Measurements from ENCODE around the gene CHST13.

The CHST13 gene

DNA sequence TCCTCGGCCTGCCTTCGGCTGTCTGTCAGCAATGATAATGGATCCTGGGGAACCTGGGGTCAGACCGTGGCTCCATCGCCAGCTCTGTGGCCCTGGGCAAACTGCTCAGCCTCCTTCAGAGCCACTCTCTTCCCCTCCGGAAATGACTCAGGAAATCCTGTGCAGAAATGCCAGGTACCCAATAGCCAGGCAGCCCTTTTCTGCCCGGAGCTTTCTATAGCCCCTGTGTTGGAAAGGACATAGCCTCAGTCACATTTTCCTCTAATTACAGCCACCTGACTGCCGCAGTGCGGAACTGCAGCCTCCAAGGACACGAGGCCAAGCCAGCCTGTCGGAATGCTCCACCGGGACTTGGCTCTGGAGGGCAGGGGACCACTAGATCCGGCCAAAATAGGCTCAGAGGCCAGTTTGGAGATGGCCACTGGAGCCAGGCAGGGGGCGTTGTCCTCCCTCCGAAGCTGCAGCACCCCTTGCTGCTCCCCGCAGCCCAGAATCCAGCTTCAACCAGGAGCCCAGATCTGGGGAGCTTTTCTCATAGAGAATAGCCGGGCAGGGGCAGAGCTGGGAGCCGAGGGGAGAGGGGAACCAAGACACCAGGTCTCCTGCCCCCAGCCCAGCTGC, 36.7 kb upstream of the CHST13 start:
- no peak for DNase-seq (ENCODE audit: low read depth in 2 of 2)

DNA sequence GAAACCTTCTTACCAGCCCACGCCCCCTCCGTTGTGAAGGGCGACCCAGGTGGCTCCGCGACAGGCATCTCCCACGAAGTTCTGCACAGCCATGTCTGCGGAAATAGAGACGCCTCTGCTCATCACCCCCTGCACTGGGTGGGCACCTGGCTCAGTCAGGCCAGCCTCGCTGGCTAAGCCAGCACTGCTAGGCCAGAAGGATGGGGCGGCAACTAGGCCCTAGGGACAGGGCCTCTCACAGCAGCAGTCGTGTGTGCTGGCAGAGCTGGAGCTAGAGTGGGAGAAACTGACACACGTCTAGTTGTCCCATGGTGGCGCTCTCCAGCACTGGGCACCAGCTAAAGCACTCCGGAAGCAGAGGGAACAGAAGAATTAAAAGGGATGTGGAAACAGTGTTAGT, 35.8 kb upstream of the CHST13 start:
- no peak for DNase-seq (ENCODE audit: low read depth in 2 of 2)

DNA sequence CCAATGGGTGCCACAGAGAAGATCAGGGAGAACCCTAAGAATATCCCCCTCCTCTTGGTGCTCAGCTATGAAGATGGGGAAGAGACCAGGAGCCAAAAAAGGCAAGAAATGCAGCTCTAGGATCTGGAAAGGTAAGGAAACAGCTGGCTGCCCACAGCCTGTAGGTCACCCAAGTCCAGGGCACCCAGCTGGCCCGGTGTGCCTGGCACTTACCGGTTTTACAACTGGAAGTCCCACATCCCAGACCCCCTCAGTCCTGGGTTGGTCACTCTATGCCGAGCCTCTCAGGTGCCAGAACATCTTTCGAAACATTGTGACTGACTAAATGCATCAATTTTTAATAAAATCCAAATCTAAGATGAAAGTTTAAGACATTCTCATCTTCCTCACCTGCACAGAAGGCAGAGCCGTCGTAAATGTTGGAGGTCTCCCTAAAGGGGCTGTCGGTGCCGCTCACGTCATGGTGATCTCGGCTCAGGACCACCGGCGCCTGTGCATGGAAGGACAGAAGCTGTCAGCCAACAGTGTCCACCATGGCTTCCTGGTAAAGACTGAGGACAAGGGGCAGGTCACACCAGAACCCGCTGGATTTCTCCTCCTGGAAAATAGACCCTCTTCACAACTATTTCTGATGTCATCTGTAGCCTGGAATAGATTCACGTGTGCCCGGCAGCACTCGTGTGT, 34.9 kb upstream of the CHST13 start:
- DNase-seq (ENCODE audit: low read depth in 2 of 2) = no peak

DNA sequence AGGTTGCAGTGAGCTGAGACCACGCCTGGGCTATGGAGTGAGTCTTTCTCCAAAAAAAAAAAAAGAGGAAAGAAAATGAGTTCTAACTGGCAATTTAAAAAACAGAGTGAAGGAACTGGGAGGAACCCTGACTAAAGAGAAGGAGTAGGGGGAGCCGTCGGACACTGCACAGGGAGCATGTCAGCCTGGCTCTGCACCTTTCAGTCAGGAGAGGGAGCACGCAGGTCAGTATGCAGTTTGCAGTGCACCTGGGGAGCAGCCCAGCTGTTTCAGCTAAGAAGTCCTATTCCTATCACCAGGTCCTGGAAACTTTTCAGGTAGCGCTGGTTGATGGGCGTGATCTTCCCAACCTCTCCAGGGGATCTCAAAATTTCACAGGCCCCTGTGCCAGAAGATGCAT, 33.3 kb upstream of the CHST13 start:
- DNase-seq (ENCODE audit: low read depth in 2 of 2) = no peak

DNA sequence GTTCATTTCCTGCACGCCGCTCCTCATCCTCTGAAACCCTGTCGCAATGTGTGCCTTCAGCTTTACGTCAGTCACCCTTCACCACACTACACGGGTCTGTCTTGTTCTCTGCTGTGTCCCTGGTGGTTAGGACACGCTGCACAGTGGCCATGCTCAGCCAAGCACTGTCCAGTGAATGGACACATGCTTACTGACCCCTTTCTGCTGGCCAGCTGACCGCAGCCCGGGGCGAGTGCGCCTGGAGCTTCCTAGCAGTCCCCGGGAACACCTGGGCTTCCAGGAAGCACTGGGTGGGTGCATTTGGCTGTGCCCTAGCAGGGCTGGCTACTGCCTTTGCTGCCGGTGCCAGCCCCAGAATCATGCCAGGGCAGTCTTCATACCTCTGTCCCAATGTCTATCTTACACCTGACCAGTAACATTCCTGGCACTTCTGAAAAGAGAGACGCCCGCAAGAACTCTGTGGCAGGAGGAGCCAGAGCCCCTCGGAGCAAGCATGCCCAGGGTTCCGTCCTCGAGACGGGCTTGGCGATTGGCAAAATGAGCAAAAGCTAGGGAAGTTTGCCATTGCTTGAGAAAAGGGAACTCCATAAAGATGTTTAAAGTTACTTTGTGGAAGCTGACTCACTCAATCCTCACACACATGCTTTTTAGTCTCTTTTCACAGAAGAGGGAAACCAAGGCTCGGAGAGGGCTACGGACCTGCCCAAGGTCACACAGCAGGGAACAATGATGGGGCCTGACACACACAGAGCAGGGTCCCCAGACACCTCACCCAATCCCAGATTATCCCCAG, 32.5 kb upstream of the CHST13 start:
- DNase-seq (ENCODE audit: low read depth in 2 of 2) = no peak

DNA sequence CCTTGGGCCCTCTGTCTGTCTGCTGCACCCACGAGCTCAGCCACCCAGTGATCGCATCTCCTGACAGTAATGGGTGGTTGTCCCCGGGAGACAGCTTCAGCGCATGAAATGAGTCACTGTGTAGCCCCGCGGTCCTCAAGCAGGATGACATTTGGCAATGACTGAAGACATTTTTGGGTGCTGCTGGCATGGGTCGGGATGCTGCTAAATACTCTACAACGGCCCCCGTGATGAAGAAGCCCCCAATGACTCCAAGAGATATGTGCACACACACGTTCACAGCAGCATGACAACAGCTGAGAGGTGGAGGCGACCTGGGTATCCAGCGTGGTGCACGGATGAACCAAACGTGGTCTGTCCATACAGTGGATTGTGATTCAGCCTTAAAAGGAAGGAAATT, 30.9 kb upstream of the CHST13 start:
- no peak for DNase-seq (ENCODE audit: low read depth in 2 of 2)

DNA sequence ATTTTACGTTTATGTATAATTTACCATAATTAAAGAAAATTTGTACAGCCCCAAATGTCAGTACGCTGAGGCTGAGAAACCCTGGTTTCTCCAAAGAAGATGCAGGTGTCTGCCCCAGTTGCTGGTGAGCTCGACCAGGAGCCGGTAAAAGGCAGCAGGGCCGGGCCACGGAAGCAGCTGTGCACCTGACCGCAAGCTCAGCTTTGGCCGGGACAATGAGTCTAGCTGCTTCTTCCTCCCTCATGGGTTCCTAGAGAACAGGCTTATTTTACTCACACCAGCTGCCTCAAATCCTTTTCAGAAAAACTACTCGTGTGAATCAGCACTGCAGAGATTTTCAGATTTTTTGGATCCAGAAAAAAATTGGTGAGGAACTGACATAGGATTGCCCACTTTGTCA, 30.2 kb upstream of the CHST13 start:
- DNase-seq (ENCODE audit: low read depth in 2 of 2) = no peak

DNA sequence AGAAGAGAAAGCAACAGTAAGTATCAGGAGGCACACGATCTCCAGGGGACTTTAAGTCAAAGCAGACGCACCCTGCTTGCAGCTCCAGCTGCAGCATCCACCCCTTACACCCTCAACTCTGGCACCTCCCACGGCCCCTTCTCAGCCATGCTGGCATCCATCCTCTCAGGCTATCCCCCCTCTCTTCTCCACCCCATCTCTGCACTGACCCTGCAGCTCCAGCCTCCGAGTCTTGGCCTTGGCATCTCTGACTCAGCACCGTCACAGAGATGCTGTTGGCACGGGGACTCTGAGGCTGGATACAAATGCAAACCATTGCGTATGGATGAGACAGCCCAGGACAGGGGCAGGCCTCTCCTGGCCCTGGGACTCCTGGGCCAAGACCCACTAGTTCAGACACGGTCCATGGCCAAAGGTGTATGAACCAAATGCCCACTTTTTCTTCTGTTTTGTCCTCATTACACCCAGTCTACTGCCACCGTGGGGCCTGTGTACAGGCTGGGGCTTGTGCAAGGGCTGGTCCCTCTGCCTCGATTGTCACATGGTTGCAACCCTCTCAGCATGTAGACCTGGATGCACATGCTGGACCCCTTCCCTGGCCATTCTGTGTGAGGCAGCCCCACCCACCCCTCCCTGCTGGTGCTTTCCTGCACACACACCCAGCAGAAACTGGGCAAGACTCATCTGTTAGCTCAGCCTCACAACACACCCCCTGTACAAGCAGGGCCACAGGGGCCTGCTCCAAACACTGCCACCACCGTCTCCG, 29.6 kb upstream of the CHST13 start:
- DNase-seq (ENCODE audit: low read depth in 2 of 2) = no peak

DNA sequence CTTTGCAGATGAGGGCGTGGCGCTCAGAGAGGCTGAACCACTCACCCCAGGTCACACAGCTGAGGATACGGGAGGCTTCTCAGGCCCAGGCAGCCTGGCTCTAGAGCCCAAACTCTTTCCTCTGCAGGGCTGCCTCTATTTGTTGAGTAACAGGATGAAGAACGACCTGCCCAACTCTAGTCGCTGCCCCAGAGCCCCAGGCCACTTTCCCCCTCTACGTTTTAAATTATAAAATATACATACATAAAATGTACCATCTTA, 29.1 kb upstream of the CHST13 start:
- no peak for DNase-seq (ENCODE audit: low read depth in 2 of 2)

DNA sequence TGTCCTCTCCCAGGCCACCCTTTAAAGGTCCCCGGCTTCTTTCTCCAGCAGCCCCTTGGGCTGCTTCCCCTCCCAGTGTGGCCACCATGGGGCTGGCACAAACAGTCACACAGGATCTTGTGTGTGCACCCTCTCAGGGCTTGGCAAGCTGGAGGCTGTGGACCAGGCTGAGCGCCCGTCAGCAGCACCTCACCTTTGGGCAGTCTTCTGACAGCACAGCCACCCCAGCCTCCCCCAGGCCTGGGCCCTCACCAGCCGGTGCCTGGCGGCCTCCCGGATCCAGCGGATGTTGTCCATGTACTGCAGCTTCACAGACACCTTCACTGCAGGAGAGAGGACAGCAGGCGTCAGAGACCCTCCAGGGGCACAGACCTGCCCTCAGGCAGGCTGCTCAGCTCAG, 28.2 kb upstream of the CHST13 start:
- no peak for DNase-seq (ENCODE audit: low read depth in 2 of 2)

DNA sequence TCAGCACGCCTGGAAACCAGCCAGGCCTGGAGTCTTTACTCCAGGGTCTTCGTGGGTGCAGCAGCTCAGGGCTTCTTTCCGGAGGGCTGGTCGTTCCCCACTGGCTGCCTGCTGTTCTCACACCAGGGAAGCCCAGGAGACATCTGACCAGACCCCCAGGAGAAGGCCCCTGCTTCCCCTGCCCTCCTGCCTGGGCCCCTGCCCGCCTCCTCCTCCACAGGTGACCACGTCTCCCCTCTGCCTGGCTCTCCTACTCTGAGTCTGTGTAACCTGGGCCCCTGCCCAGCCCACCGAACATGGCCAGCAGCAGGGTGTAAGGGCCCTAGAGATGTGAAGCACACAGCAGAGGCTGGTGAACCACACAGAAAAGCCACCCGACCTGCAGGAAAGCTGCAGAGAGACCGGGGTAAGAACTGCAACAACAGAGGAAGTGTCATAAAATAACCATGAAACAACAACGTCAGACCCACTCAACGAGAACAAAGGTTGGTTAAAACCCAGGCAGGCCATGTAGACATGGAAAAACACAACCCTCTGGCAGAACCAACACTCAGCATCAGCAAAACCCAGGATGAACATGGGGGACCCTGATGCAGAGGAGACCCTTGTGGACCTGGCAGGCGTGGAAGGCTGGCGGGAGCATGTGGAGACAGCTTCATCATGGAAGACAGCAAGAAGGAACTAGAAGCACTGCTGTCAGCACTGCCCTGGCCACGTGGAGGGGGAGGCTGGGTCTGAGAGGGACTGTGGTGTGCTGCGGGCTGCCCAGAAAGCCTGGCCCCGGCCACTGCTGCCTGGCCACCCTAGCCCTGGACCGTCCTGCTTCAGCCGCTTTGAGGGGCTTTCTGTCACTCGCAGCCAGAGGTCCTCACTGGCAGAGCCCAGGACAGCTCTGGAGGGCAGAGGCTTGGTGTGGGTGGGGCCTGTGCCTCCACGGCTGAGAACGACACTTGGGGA, 26.8 kb upstream of the CHST13 start:
- DNase-seq (ENCODE audit: low read depth in 2 of 2) = no peak

DNA sequence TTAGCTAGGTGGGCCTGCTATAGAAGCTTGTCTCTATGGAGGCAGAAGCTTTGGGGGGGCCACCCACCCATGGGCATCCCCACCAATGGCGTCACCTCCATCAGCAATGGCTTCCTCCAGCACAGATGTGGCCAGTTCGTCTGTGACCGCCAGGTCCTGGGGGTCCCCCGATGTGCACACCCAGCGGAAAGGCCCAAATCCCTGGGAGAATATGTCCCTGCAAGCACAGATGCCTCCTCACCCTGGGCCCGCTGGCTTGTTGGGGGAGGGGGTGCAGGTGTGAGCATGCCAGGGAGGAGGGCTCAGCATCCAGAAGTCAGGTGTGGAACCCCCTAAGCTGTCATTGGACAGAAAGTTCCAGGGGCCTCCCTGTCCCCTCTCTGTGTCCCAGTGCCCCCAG, 26.0 kb upstream of the CHST13 start:
- no peak for DNase-seq (ENCODE audit: low read depth in 2 of 2)

DNA sequence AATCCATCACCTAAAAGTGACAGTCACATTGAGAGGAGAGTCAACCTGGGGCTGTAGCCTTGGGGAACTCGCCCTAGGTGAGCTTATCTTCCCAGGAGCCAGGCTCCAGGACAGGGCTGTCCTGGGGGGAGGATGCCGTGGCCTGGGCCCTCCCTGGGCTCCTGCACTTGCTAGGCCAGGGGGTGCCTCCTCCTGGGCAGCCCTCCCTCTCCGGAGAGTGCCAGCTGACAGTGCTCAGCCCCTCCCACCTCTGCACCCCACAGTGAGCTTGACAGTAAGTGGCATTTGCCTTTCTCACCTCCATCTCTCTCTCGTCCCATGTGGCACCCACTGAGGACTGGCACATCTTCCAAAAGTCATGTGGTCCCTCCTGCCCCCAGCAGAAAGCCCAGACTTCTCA, 25.5 kb upstream of the CHST13 start:
- no peak for DNase-seq (ENCODE audit: low read depth in 2 of 2)

DNA sequence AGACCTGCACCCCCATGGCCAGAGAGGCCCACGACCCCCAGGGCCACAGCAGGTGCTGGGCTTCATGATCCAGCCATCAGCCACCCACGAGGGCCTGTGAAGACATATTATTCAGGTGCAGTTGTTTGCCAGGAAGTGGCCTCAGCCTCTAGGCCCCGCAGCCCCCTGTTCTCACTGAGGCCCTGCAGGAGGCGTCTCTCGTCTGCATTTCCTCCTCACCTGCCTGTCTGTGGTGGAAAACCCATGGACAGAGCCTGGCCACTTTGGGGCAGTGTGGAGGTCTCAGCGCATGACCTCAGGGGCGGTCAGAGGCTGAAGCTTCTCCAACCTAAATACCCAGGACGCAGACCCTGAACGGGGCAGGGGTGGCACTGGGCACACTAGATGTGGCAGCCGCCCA, 25.0 kb upstream of the CHST13 start:
- DNase-seq (ENCODE audit: low read depth in 2 of 2) = no peak

DNA sequence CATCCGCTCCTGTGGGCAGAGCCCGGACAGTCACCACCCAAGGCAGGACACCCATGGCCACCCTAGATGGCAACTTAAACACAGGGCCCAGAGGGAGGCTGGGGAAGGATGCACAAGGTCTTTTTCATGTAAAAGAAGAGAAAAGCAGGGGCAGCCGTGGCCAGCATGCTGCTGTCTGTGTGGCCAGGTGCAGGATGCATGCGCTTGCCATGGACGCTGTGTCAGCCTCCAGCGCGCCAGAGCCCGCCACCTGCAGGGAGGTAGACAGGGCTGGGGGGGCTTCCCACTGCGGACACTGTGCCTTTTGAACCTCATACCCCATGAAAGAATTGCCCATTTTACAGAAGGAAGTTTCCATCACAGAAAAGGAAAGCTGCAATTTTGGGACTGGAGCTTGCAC, 24.6 kb upstream of the CHST13 start:
- no peak for DNase-seq (ENCODE audit: low read depth in 2 of 2)

DNA sequence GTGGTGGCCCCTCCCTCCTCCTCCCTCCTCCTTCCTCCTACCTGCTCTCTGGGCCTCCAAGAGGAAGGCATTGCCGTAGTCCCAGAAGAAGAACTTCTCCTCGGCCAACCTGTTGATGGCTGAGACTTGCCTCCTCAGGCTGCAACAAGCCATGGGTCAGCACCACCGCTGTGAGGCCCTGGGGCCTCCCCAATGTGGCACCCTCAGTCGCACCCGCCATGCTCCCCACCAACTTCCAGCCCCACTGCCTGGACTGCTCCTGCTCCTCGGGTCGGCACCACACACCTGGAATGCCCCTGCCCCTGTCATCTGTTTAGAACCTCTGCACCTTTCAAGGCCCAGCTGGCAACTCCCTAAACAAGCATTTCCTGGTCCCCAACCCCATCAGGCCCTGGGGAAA, 23.9 kb upstream of the CHST13 start:
- no peak for DNase-seq (ENCODE audit: low read depth in 2 of 2)

DNA sequence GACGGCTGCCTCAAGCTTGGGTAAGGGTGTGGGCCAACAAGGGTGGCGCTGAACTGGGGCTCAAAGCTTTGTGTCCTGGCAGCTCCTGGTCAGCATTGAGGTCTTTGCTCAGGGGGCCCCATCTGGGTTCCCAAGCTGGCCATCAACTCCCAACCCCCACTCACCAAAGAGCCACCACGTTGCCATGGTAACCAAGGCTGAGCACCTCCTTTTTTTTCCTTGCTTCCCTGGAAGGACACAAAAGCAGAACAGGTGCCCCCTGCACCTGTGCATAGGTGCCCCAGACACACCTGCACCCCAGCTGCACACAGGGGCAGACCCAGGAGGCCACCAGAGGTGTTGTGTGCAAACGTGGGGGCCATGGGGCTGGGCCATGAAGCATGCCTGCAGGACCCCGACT, 22.9 kb upstream of the CHST13 start:
- DNase-seq (ENCODE audit: low read depth in 2 of 2) = no peak

DNA sequence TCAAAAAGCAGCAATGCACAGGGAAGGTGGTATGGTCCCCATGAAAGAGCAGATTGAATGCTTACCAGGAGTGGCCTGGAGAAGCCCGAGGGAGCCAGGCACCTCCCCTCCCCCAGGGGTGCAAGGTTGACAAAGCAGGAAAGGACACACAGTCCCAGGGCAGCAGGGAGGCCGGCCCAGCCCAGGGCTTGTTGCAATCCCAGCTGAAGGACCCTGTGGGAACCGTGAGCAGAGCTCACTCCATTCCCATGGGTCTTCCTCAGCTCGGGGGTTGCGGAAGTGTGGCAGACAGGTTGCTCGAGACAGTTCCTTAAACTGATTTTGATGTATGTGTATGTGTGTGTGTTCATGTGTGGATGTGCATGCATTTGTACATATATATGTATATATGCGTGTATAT, 22.2 kb upstream of the CHST13 start:
- DNase-seq (ENCODE audit: low read depth in 2 of 2) = no peak

DNA sequence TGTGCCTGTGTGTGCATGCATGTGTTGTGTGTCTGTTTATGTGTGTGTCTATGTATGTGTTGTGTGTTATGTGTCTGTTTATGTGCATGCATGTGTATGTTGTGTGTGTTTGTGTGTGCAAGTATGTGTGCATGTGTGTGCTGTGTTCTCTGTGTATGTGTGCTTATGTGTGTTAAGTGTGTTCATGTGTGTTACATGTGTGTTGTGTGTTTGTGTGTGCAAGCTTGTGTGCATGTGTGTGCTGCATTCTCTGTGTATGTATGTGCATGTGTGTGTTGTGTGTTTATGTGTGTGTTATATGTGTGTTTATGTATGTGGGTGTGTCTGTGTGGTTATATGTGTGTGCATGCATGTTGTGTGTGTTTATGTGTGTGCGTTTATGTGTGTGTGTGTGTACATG, 21.3 kb upstream of the CHST13 start:
- DNase-seq (ENCODE audit: low read depth in 2 of 2) = no peak

DNA sequence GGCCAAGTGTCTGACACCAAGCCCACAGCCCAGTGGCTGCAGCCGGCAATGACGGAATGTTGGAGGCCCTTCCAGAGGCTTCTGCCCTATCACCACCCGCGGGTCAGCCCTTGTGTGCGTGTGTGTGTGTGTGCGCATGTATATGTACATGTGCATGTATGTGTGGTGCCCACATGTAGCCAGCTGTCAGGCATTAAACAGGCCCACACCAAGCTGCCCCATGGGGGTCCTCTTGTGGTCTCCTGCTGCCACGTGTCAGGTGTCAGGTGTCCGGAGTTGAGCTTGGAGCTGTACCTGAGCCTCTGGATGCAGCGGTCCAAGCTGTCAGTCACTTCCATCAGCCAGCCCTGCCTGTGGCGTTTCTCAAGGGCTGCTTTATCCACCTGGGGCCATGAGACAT, 20.3 kb upstream of the CHST13 start:
- no peak for DNase-seq (ENCODE audit: low read depth in 2 of 2)

DNA sequence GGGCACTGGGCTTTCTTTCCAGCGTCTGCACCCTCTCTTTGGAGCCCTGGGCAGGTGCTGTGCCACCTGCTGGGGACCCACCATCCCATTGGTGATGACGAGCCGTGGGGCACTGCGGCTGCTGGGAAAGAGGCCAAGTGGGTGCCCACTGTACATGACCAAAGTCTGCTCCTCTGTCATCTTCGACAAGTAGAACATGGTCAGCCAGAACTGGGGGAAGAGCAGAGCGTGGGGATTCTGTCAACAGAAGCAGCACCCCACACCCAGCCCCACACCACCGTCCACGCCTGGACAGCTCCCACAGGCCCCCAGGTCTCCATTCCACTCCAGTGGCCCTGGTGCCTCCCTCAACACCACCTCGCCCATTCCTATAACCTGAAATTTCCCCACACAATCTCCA, 16.1 kb upstream of the CHST13 start:
- no peak for DNase-seq (ENCODE audit: low read depth in 2 of 2)

DNA sequence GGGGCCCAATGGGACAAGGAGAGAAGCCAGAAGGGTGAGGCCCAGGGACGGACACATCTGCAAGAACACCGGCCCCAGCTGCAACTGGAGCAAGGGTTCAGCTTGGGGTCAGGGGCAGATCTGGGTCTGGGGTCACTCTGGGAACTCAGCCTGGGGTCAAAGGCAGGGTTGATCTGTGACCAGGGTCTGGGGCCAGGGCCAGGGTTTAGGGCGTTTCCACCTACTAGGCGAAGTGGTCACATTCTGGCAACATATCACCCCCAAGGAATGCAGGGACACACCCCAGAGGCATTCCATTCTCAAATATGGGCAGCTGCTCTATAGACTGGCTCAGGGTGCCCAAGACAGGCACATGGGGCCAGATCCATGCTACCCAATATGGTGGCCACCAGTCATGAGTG, 15.4 kb upstream of the CHST13 start:
- DNase-seq (ENCODE audit: low read depth in 2 of 2) = no peak

Measured in activated CD4-positive, alpha-beta T cell treated with anti-CD3 and anti-CD28 coated beads for 24 hours (primary cell).